ENCODE results near the gene AJUBA.

Gene AJUBA

GRCh38 chr14:22982477-22983245 lies at the start of gene AJUBA:
Gene AJUBA (minus strand): TSS chr14:22982551. CDS start chr14:22982266, 285 bp downstream.
- intact Hi-C loops (cut with DNase I; ENCODE audit: low total_unique reads): loop anchor here (5.0 kb wide), 1 partner anchor 140 kb away; no protein-coding TSS in a partner anchor
- DNase-seq: peak; percentile 91 to 95
- Histone ChIP-seq H3K27ac (peak within 1 kb of the TSS; percentile 84 to 87), H3K9me3 (no peaks in the 10 kb centered on the region), H3K36me3 (peaks cover 0 to 6% (median 0%) of the 10 kb centered on the region in 3 donors), H3K27me3 (no peaks in the 10 kb centered on the region), H3K4me1 (peaks cover 8 to 48% (median 32%) of the 10 kb centered on the region in 4 donors), H3K4me3 (peak within 1 kb of the TSS; percentile 61 to 93)
- no peak for TF ChIP-seq CTCF (IDR thresholded peaks at IDR 0.05)

GRCh38 chr14:23030936-23031335 lies 48.6 kb upstream of the AJUBA start:
- H3K4me3 ChIP-seq: no peak overlapping the region
- TF ChIP-seq CTCF (IDR thresholded peaks at IDR 0.05): no peak
- no peaks in the 10 kb centered on the region for H3K27me3 ChIP-seq
- H3K4me1 ChIP-seq: peaks cover 0 to 22% (median 13%) of the 10 kb centered on the region in 4 donors
- DNase-seq: no peak
- intact Hi-C loops (cut with DNase I; ENCODE audit: low total_unique reads): no loop called here
- H3K27ac ChIP-seq: no peak overlapping the region
- H3K9me3 ChIP-seq: no peaks in the 10 kb centered on the region
- peaks cover 38 to 68% (median 46%) of the 10 kb centered on the region in 3 donors for H3K36me3 ChIP-seq

GRCh38 chr14:23028799-23029198 lies 46.4 kb upstream of the AJUBA start:
- intact Hi-C loops (cut with DNase I; ENCODE audit: low total_unique reads): no loop called here
- Histone ChIP-seq H3K27me3 (no peaks in the 10 kb centered on the region), H3K27ac (no peak overlapping the region), H3K9me3 (no peaks in the 10 kb centered on the region), H3K36me3 (peaks cover 44 to 88% (median 53%) of the 10 kb centered on the region in 3 donors), H3K4me1 (peaks cover 0 to 19% (median 11%) of the 10 kb centered on the region in 4 donors), H3K4me3 (no peak overlapping the region)
- no peak for TF ChIP-seq CTCF (IDR thresholded peaks at IDR 0.05)
- DNase-seq: no peak

DNA sequence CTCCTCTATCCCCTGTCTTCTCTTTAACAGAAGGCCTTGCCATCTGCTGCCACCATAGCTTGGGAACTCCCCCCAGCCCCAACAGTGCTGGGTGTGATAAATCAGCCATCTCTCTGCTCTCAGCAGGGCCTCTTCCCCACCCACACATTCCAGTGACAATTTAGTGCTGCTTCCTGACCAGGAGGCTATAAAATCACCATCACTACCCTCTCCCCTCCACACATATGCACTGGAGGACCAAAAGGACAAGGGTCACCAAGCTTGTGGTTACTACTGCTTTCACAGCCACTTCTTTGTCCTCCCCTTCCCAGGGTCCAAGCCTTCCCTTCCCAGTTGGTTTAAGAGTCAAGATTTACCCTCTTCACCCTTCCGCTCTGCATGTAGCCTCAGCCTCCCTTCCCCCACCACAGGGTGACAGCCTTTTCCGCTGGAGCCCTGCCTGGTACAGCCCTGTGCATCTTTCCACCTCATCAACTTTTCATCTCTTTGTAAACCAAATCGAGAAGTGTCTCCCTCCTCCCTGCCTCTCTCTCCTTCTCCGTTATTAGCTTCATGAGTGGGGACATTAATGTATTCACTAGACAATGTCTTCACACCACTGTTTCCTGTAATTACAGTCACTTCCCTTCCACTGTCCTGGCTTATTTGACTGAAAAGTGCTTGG lies 42.9 kb upstream of the AJUBA start:
- Histone ChIP-seq H3K4me3 (no peak overlapping the region), H3K27ac (no peak overlapping the region), H3K9me3 (no peaks in the 10 kb centered on the region), H3K36me3 (peaks cover 13 to 56% (median 24%) of the 10 kb centered on the region in 3 donors), H3K27me3 (no peaks in the 10 kb centered on the region), H3K4me1 (peaks cover 0 to 3% (median 0%) of the 10 kb centered on the region in 4 donors)
- intact Hi-C loops (cut with DNase I; ENCODE audit: low total_unique reads): no loop called here
- TF ChIP-seq CTCF (IDR thresholded peaks at IDR 0.05): no peak
- no peak for DNase-seq

DNA sequence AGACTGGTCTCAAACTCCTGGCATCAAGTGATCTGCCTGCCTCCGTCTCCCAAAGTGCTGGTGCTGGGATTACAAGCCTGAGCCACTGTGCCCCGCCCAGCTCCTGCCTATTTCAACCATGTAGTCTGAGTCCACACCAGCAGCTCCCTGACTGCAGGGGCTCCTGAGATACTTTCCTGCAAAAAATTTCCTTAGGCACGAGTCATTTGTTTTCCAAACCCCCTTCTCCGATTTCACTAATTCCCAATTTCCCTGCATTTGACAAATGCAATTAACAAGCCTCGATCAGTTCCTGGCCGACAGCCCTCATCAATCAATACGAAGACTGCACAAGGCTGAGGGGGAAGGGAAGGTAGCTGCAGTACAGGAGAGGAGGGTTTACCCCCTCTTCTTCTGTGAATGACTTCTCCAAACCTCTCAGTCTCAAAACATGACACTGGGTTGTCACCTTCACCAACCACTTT lies 42.3 kb upstream of the AJUBA start:
- no peaks in the 10 kb centered on the region for H3K27me3 ChIP-seq
- H3K4me3 ChIP-seq: no peak overlapping the region
- no peak overlapping the region for H3K27ac ChIP-seq
- no peak for TF ChIP-seq CTCF (IDR thresholded peaks at IDR 0.05)
- peaks cover 0 to 3% (median 0%) of the 10 kb centered on the region in 4 donors for H3K4me1 ChIP-seq
- intact Hi-C loops (cut with DNase I; ENCODE audit: low total_unique reads): no loop called here
- H3K36me3 ChIP-seq: peaks cover 11 to 52% (median 24%) of the 10 kb centered on the region in 3 donors
- H3K9me3 ChIP-seq: no peaks in the 10 kb centered on the region
- DNase-seq: no peak

Data from tibial artery (tissue), 4 donors.